ENCODE data around the gene ATP6V1E1.

The ATP6V1E1 gene

GRCh38 chr22:17633998-17634323 is 5.4 kb upstream of the ATP6V1E1 start:
- DNase-seq (ENCODE audit: low read depth in 2 of 2): no peak

GRCh38 chr22:17633217-17633997 is 4.9 kb upstream of the ATP6V1E1 start:
- no peak for DNase-seq (ENCODE audit: low read depth in 2 of 2)

GRCh38 chr22:17631076-17631565 is 2.6 kb upstream of the ATP6V1E1 start:
- no peak for DNase-seq (ENCODE audit: low read depth in 2 of 2)

GRCh38 chr22:17629641-17630040 is 1.1 kb upstream of the ATP6V1E1 start:
- DNase-seq (ENCODE audit: low read depth in 2 of 2): no peak

GRCh38 chr22:17629173-17629489 is 582 bp upstream of the ATP6V1E1 start:
- no peak for DNase-seq (ENCODE audit: low read depth in 2 of 2)

- no peak for DNase-seq (ENCODE audit: low read depth in 2 of 2)
Observed at GRCh38 chr22:17627961-17628405, 566 bp downstream of the ATP6V1E1 start.

- no peak for DNase-seq (ENCODE audit: low read depth in 2 of 2)
Observed at GRCh38 chr22:17613280-17613679, 15.3 kb downstream of the ATP6V1E1 start.

GRCh38 chr22:17612057-17612456 is 16.5 kb downstream of the ATP6V1E1 start:
- DNase-seq (ENCODE audit: low read depth in 2 of 2): no peak

- no peak for DNase-seq (ENCODE audit: low read depth in 2 of 2)
Observed at GRCh38 chr22:17607891-17608521, 20.5 kb downstream of the ATP6V1E1 start.

- no peak for DNase-seq (ENCODE audit: low read depth in 2 of 2)
Observed at GRCh38 chr22:17606496-17606895, 22.1 kb downstream of the ATP6V1E1 start.

- DNase-seq (ENCODE audit: low read depth in 2 of 2): no peak
Observed at GRCh38 chr22:17603668-17604067, 24.9 kb downstream of the ATP6V1E1 start.

GRCh38 chr22:17601031-17601430 is 27.5 kb downstream of the ATP6V1E1 start:
- no peak for DNase-seq (ENCODE audit: low read depth in 2 of 2)

GRCh38 chr22:17598318-17598717 is 30.2 kb downstream of the ATP6V1E1 start:
- no peak for DNase-seq (ENCODE audit: low read depth in 2 of 2)

- no peak for DNase-seq (ENCODE audit: low read depth in 2 of 2)
Observed at GRCh38 chr22:17597217-17597616, 31.3 kb downstream of the ATP6V1E1 start.

- DNase-seq (ENCODE audit: low read depth in 2 of 2): no peak
Observed at GRCh38 chr22:17596226-17596625, 32.3 kb downstream of the ATP6V1E1 start.

GRCh38 chr22:17592201-17592600 is 36.3 kb downstream of the ATP6V1E1 start:
- DNase-seq (ENCODE audit: low read depth in 2 of 2): no peak

- DNase-seq (ENCODE audit: low read depth in 2 of 2): no peak
Observed at GRCh38 chr22:17590586-17590985, 38.0 kb downstream of the ATP6V1E1 start.

- DNase-seq (ENCODE audit: low read depth in 2 of 2): no peak
Observed at GRCh38 chr22:17589810-17590375, 38.7 kb downstream of the ATP6V1E1 start.

GRCh38 chr22:17588606-17589005 is 39.9 kb downstream of the ATP6V1E1 start:
- no peak for DNase-seq (ENCODE audit: low read depth in 2 of 2)

- DNase-seq (ENCODE audit: low read depth in 2 of 2): no peak
Observed at GRCh38 chr22:17587629-17588028, 40.9 kb downstream of the ATP6V1E1 start.

GRCh38 chr22:17586831-17587440 is 41.6 kb downstream of the ATP6V1E1 start:
- DNase-seq (ENCODE audit: low read depth in 2 of 2): no peak

- no peak for DNase-seq (ENCODE audit: low read depth in 2 of 2)
Observed at GRCh38 chr22:17583151-17583550, 45.4 kb downstream of the ATP6V1E1 start.

GRCh38 chr22:17581631-17582030 is 46.9 kb downstream of the ATP6V1E1 start:
- no peak for DNase-seq (ENCODE audit: low read depth in 2 of 2)
